Activated T-helper 17 cell treated with anti-CD3 and anti-CD28 coated beads, Interleukin-2, amount 50 U/mL, for 72 hours (primary cell): ENCODE results near the gene GNAO1. TPM values are rescaled to one million over a fixed set of nuclear protein-coding genes. Genes with fewer than 3 reads are reported as not detected.

Experiments used
- ATAC-seq: fragments of 150-1000 bp; cut with Tn5 transposase; replicated peaks from 2 replicates; pipeline ENCODE4 v1.10.0; 2021; ENCODE audit warnings: mild to moderate bottlenecking, moderate library complexity
- H3K27ac Mint-ChIP-seq: one replicate; pipeline ENCODE4 v1.8.0; 2022; ENCODE audit warnings: mixed read lengths
- H3K27me3 Mint-ChIP-seq: one replicate; pipeline ENCODE4 v1.8.0; 2022; ENCODE audit warnings: mixed read lengths
- H3K36me3 Mint-ChIP-seq: one replicate; pipeline ENCODE4 v1.8.0; 2022; ENCODE audit warnings: low read depth, mild to moderate bottlenecking, mixed read lengths
- H3K4me1 Mint-ChIP-seq: one replicate; pipeline ENCODE4 v1.8.0; 2022; ENCODE audit warnings: mixed read lengths
- H3K4me3 Mint-ChIP-seq: one replicate; pipeline ENCODE4 v1.8.0; 2022; ENCODE audit warnings: mild to moderate bottlenecking, mixed read lengths
- H3K9me3 Mint-ChIP-seq: one replicate; pipeline ENCODE4 v1.8.0; 2022; ENCODE audit warnings: mixed read lengths
- total RNA-seq, 2 donors: library from RNA; stranded (reverse); gene quantifications; one replicate each; pipeline ENCODE4 v1.2.3, GENCODE V29; 2022

The GNAO1 gene
- total RNA-seq, 2 donors from 2014 or later = 0.41 to 0.74 TPM

DNA sequence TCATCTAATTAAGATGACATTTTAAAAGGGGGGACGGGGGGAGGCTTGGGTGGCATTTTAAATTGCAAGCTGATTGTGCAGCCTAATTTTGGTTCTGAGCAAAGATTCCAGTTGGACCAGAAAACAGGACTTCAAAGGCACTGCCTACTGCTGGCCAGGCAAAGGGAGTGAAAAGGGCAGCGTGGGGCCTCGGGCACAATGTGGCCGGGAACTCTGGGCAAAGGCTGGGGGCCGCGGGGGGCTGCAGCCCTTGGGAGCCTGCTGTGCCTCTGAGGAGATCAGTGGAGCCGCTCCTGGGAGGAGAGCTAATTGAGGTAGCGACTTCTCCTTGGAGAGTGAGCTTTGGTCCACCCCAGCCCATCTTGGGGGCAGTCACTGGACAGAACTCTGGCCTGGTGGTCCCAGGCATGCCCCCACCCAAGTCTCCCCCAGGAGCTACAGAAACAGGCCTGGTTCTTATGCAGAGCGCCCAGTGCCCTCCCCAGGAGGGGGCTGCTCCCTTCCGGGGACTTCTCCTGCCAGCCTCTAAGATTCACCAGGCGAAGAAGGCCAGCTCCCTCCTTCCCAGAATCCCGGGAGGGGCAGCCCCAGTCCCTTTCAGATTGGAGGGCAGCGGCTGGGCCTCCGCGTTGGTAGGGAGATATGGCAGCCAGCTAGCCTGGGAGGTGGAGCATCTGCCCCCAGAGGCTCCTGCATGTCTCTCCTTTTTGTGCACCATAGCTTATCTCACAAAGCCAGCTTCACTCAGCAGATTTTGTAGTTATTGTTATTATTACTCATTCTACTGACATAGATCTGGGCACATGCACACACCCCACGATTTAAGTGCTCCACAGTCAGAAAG, 115.6 kb downstream of the GNAO1 start:
- no peak for ATAC-seq
- no peak overlapping the region for H3K4me3 Mint-ChIP-seq
- H3K27ac Mint-ChIP-seq = no peak overlapping the region

DNA sequence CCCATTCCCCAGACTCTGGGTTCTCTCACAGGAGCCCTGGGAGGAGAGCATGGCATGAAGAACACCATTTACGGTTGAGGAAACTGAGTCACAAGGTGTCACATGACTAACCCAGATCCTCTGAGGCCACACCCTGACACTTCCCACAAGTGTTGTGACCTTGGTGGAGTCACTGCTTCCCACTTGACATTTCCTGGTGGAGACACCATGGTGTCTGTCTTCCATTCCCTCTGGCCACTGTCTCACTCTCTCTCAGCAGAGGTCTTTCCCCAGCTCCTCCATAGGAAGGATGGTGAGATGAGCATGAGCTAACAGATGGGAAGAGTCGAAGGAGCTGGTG, 116.2 kb downstream of the GNAO1 start:
- H3K9me3 Mint-ChIP-seq = no peaks in the 10 kb centered on the region
- H3K27me3 Mint-ChIP-seq = no peaks in the 10 kb centered on the region
- no peak overlapping the region for H3K27ac Mint-ChIP-seq
- no peak for ATAC-seq
- no peaks in the 10 kb centered on the region for H3K36me3 Mint-ChIP-seq
- H3K4me1 Mint-ChIP-seq = peaks cover 5% of the 10 kb centered on the region
- no peak overlapping the region for H3K4me3 Mint-ChIP-seq

More for the DNA sequence above, 115.6 kb downstream of the GNAO1 start:
- H3K36me3 Mint-ChIP-seq = no peaks in the 10 kb centered on the region
- no peaks in the 10 kb centered on the region for H3K9me3 Mint-ChIP-seq
- H3K4me1 Mint-ChIP-seq = peaks cover 5% of the 10 kb centered on the region
- no peaks in the 10 kb centered on the region for H3K27me3 Mint-ChIP-seq

DNA sequence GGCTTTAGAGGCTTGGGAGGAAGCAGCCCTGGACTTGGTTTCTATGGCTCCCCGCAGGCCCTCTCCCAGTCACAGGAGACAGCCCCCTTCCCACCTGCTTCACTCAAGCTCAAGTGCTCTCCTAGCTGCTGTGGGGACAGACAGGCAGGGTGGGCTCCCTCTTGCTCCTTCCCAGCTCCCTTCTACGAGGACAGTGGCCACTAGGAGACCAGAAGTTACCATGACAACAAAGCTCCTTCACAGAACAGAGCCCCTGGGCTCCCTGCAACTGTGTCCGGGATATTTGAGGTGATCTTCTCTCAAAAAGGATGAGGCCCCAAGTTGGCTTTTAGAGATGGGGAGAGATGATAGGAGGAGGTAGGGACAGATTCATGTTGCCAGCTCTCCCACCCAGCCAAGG, 117.7 kb downstream of the GNAO1 start:
- Mint-ChIP-seq H3K27ac (no peak overlapping the region), H3K4me1 (peaks cover 5% of the 10 kb centered on the region), H3K4me3 (no peak overlapping the region), H3K27me3 (no peaks in the 10 kb centered on the region), H3K9me3 (no peaks in the 10 kb centered on the region), H3K36me3 (no peaks in the 10 kb centered on the region)
- no peak for ATAC-seq

GRCh38 chr16:56310690-56311089, 119.4 kb downstream of the GNAO1 start:
- Mint-ChIP-seq H3K27me3 (no peaks in the 10 kb centered on the region), H3K36me3 (no peaks in the 10 kb centered on the region), H3K9me3 (no peaks in the 10 kb centered on the region), H3K27ac (no peak overlapping the region), H3K4me3 (no peak overlapping the region), H3K4me1 (peaks cover 5% of the 10 kb centered on the region)
- ATAC-seq = peak; percentile 71

- no peak overlapping the region for H3K27ac Mint-ChIP-seq
- no peaks in the 10 kb centered on the region for H3K9me3 Mint-ChIP-seq
- no peaks in the 10 kb centered on the region for H3K27me3 Mint-ChIP-seq
- H3K4me1 Mint-ChIP-seq = peaks cover 5% of the 10 kb centered on the region
- no peak overlapping the region for H3K4me3 Mint-ChIP-seq
- no peaks in the 10 kb centered on the region for H3K36me3 Mint-ChIP-seq
- ATAC-seq = no peak
Measured at GRCh38 chr16:56311208-56312027, 120.1 kb downstream of the GNAO1 start.

DNA sequence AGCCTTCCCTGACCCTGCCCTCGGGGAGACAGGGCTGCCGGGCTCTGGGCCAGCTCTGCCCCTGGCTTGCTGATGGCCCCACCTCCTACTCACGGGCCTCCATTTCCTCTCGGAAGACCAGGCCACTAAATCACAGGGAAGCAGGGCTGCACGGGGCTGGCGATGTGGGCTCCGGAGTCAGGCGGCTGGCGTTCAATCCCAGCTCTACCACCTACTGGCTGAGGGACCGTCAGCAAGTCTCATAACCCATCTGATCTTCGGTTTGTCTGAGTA, 120.7 kb downstream of the GNAO1 start:
- H3K4me1 Mint-ChIP-seq = peaks cover 5% of the 10 kb centered on the region
- no peak overlapping the region for H3K27ac Mint-ChIP-seq
- no peaks in the 10 kb centered on the region for H3K36me3 Mint-ChIP-seq
- H3K4me3 Mint-ChIP-seq = no peak overlapping the region
- H3K9me3 Mint-ChIP-seq = no peaks in the 10 kb centered on the region
- ATAC-seq = no peak
- no peaks in the 10 kb centered on the region for H3K27me3 Mint-ChIP-seq

- Mint-ChIP-seq H3K4me1 (peaks cover 5% of the 10 kb centered on the region), H3K36me3 (no peaks in the 10 kb centered on the region), H3K27me3 (no peaks in the 10 kb centered on the region), H3K4me3 (no peak overlapping the region), H3K27ac (no peak overlapping the region), H3K9me3 (no peaks in the 10 kb centered on the region)
- no peak for ATAC-seq
Measured at GRCh38 chr16:56312556-56312955, 121.3 kb downstream of the GNAO1 start.

- Mint-ChIP-seq H3K4me3 (no peak overlapping the region), H3K27ac (no peak overlapping the region), H3K9me3 (no peaks in the 10 kb centered on the region), H3K4me1 (no peaks in the 10 kb centered on the region), H3K36me3 (no peaks in the 10 kb centered on the region), H3K27me3 (no peaks in the 10 kb centered on the region)
- ATAC-seq = no peak
Measured at GRCh38 chr16:56314244-56314850, 123.1 kb downstream of the GNAO1 start.

- Mint-ChIP-seq H3K4me3 (no peak overlapping the region), H3K36me3 (no peaks in the 10 kb centered on the region), H3K27ac (no peak overlapping the region), H3K9me3 (no peaks in the 10 kb centered on the region), H3K4me1 (no peaks in the 10 kb centered on the region), H3K27me3 (no peaks in the 10 kb centered on the region)
- ATAC-seq = no peak
Measured at GRCh38 chr16:56315955-56316354, 124.7 kb downstream of the GNAO1 start.

DNA sequence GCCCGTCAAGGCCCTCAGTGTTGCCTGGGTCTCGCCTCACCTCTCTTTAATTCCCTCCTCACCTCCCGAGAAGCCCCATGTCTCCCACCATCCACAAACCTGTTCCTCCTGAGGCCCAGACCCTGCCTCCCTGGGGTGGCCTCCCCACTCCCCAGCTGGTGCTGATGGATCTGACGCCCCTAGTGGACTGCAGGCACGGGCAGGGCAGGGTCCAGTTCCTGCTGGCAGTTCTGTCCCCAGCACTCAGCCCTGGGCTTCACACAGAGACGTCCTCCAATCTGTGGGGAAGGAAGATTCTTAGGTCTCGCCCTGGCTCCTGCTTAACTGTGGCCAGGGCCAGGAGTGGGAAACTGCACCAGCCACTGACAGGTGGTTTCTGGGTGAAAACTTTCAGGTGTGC, 125.3 kb downstream of the GNAO1 start:
- no peak for ATAC-seq
- Mint-ChIP-seq H3K4me1 (no peaks in the 10 kb centered on the region), H3K27me3 (no peaks in the 10 kb centered on the region), H3K4me3 (no peak overlapping the region), H3K36me3 (no peaks in the 10 kb centered on the region), H3K9me3 (no peaks in the 10 kb centered on the region), H3K27ac (no peak overlapping the region)

GRCh38 chr16:56317998-56318826, 126.9 kb downstream of the GNAO1 start:
- no peaks in the 10 kb centered on the region for H3K9me3 Mint-ChIP-seq
- no peak overlapping the region for H3K27ac Mint-ChIP-seq
- H3K27me3 Mint-ChIP-seq = no peaks in the 10 kb centered on the region
- peak overlapping the region; percentile 50 for H3K4me3 Mint-ChIP-seq
- H3K36me3 Mint-ChIP-seq = no peaks in the 10 kb centered on the region
- peak; percentile 98 for ATAC-seq
- H3K4me1 Mint-ChIP-seq = no peaks in the 10 kb centered on the region

DNA sequence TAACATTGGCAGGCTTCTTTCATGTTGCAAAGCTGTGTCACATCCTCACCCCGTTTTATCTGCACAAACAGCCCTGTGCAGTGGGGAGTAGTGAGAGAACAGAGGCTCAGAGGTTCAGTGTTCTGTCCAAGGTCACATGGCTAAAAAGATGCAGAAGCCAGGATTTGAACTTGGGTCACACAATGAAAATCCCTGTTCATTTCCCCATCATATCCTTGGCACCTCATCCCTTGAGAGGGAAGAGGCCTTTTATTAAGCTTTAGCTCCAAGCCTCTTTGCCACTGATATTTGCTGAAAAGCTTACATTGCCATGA, 127.5 kb downstream of the GNAO1 start:
- Mint-ChIP-seq H3K4me3 (no peak overlapping the region), H3K27me3 (no peaks in the 10 kb centered on the region), H3K27ac (no peak overlapping the region), H3K4me1 (no peaks in the 10 kb centered on the region), H3K9me3 (no peaks in the 10 kb centered on the region), H3K36me3 (no peaks in the 10 kb centered on the region)
- no peak for ATAC-seq

GRCh38 chr16:56319376-56319775, 128.1 kb downstream of the GNAO1 start:
- Mint-ChIP-seq H3K9me3 (no peaks in the 10 kb centered on the region), H3K27me3 (no peaks in the 10 kb centered on the region), H3K4me3 (no peak overlapping the region), H3K27ac (no peak overlapping the region), H3K4me1 (no peaks in the 10 kb centered on the region), H3K36me3 (no peaks in the 10 kb centered on the region)
- ATAC-seq = no peak

- no peaks in the 10 kb centered on the region for H3K27me3 Mint-ChIP-seq
- ATAC-seq = no peak
- no peaks in the 10 kb centered on the region for H3K4me1 Mint-ChIP-seq
- no peaks in the 10 kb centered on the region for H3K36me3 Mint-ChIP-seq
- H3K4me3 Mint-ChIP-seq = no peak overlapping the region
- H3K27ac Mint-ChIP-seq = no peak overlapping the region
- no peaks in the 10 kb centered on the region for H3K9me3 Mint-ChIP-seq
Measured at GRCh38 chr16:56320056-56320455, 128.8 kb downstream of the GNAO1 start.
